HG02610 (cell line): ENCODE data around the gene SEMG2.

ENCODE experiments used
- ATAC-seq: cut with Tn5 transposase; IDR thresholded peaks from one replicate; pipeline ENCODE4 v1.9.1; 2021; ENCODE audit warnings: mild to moderate bottlenecking, moderate library complexity; ENCODE audit not compliant: unreplicated experiment

Gene SEMG2, protein sequence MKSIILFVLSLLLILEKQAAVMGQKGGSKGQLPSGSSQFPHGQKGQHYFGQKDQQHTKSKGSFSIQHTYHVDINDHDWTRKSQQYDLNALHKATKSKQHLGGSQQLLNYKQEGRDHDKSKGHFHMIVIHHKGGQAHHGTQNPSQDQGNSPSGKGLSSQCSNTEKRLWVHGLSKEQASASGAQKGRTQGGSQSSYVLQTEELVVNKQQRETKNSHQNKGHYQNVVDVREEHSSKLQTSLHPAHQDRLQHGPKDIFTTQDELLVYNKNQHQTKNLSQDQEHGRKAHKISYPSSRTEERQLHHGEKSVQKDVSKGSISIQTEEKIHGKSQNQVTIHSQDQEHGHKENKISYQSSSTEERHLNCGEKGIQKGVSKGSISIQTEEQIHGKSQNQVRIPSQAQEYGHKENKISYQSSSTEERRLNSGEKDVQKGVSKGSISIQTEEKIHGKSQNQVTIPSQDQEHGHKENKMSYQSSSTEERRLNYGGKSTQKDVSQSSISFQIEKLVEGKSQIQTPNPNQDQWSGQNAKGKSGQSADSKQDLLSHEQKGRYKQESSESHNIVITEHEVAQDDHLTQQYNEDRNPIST

GRCh38 chr20:45221076-45221475 lies at the start of gene SEMG2:
SEMG2 (plus strand) TSS chr20:45221373; CDS start chr20:45221390, 17 bp downstream.
- no peak for ATAC-seq

GRCh38 chr20:45173522-45173921 lies 47.7 kb upstream of the SEMG2 start:
- no peak for ATAC-seq

GRCh38 chr20:45174434-45175364 lies 46.5 kb upstream of the SEMG2 start, which contains the start of gene PI3:
PI3 (plus strand) TSS chr20:45174902; CDS start chr20:45174923, 21 bp downstream.
- ATAC-seq, result no peak

DNA sequence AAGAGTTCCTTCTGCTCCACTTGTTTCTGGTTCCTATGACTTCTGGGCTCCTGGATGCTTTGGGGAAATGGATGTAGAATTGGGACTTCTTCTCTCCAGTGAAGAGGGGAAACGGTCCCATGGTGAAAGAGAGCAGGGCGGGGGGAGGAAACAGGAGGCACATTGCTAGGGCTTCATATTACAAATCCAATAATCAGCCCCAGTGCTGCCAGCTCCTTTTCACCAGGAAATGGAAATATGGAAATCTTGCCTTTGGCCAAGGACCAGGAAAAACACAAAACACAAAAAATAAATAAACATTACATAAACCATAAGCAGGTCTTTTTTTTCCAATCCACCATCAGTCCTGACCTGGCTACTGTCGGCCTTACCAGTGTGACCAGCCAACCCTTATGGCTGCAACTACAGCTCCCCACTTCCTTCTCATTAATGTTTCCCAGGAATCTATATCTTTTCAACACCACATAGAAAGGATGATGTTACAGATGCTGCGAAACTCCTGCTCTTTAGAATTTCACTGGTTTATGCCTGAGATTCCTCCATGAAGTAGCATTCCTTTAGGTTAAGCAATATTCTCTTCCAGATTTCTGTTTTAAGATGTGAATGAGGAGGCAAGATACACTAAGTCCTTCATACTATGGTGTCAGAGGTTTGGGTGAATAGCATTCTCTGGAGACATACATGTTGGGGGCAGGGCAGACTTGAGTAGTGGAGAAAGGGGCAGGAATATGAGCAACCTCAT lies 44.5 kb upstream of the SEMG2 start:
- ATAC-seq, result no peak

GRCh38 chr20:45179166-45179565 lies 42.0 kb upstream of the SEMG2 start:
- no peak for ATAC-seq

DNA sequence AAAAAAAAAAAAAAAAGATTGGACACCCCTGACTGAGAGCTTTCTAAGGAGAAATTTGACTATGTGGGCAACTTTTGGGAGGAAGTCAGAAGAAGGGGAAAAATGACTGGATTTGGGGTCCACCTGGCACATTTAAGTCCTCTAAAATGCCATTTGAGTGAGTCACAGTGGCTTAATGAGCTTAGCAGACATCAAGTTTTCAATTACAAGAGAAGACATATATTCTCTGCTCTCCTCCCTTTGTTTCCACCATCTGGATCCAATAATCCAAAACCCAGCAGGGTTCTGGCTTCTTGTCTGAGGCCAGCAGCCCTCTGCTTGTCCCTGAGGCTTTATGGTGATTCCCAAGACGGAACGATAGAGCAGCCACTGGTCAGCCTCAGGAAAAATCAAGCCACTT lies 39.5 kb upstream of the SEMG2 start:
- no peak for ATAC-seq

GRCh38 chr20:45183084-45183483 lies 38.1 kb upstream of the SEMG2 start:
- no peak for ATAC-seq

DNA sequence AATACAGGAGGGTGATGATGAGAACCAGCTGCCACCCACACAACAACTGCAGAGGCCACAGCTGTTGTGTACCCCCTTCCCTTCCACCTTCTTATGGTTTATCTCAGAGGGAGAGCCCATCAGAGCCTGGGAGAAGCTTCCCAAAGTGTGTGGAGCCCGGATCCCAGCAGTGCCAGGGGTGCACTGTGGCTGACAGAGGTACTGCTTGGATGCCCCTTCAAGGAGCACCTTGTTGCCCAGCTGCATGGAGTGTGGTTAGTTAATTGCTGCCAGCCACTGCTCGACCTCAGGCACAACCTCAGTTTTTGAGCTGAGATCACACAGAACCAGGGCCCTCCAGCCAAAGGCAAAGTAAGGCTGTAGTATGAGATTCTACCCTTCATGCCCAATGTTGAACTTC lies 33.5 kb upstream of the SEMG2 start:
- ATAC-seq, result no peak

DNA sequence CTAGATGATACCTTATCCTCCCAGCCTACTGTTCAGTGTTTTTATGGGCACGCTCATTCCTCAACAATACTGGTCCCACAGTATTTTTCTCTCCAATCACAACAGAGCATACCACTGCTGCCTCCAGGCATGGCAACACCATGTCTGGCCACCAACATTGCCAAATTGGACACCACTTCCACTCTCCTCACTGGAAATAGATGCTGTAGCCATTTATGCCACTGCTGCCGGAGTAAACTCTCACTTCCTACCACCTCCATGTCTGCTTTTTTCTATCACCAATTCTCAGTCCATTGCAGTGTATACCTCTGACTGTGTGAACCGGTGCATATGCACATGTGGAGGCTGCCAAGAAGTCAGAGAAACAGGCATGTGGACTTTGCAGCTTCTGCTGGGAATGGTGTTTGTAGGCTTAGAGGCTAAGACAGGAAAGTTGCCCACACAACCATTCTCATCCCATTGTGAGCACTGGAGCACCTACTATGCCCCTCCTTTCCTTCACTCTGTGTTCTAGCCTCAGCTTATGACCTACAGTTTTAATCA lies 32.0 kb upstream of the SEMG2 start:
- ATAC-seq, result no peak

GRCh38 chr20:45189861-45190260 lies 31.3 kb upstream of the SEMG2 start:
- no peak for ATAC-seq

GRCh38 chr20:45191926-45192325 lies 29.2 kb upstream of the SEMG2 start:
- ATAC-seq, result no peak

- ATAC-seq, result no peak
These were observed 27.8 kb upstream of the SEMG2 start for GRCh38 chr20:45193331-45193730.

DNA sequence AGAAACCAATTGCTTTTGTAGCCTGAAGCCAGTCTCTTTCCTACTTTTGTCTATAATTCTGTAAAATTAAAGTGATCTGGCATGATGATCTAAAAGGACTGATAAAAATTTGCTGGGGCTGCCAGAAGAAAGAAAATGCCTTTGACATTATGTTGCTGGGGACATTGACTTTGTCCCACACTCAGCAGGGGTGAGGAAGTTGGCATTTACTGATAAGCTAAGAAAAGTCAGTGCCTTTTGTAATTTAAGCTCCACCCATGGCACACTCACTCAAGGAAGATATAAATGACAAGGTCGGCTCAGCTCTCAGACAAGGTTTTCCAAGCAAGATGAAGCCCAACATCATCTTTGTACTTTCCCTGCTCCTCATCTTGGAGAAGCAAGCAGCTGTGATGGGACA lies 14.4 kb upstream of the SEMG2 start, which contains the start of gene SEMG1:
SEMG1 (plus strand) TSS at position 309 of the 400 bp plus-strand sequence; CDS start at position 330, 21 bp downstream.
- ATAC-seq, result no peak

- ATAC-seq, result no peak
These were observed 11.2 kb upstream of the SEMG2 start for GRCh38 chr20:45209924-45210323.

GRCh38 chr20:45211569-45212474 lies 9.4 kb upstream of the SEMG2 start:
- no peak for ATAC-seq

DNA sequence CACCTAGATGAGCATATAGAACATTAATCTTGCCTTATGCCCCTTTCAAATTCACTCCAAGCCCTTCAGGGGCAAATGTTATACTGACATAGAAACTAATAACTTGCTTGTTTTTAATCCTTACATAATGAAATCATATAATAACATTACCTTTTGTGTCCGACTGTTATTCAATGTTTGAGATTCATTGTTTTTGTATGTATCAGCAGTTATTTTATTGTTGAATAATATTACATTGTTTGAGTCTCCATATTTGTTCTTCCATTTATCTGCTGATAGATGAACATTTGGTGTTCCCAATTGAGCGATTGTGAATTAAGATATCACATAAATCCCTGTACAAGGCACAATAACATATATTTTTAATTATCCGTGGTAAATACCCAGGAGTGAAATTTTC lies 8.3 kb upstream of the SEMG2 start:
- ATAC-seq, result no peak

- no peak for ATAC-seq
These were observed 3.0 kb upstream of the SEMG2 start for GRCh38 chr20:45218124-45218523.

DNA sequence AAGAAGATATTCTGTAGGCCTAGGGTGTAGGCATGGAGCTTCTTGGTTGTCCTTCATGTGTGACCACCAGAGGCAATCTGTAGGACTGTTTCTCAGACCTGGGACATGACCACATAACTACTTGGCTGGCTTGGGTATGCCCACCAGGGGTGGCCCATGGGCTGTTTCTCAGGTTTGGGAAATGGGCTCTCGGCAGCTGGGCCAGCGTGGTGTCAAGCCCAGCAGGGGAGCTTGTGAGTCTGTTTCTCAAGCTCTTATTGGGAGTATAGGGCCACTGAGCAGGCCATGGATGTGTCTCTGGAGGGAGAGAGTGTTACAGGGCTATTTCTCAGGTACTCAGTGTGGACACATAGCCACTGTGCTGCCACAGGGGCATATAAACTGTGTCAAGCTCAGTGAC lies 2.5 kb upstream of the SEMG2 start:
- ATAC-seq, result no peak

DNA sequence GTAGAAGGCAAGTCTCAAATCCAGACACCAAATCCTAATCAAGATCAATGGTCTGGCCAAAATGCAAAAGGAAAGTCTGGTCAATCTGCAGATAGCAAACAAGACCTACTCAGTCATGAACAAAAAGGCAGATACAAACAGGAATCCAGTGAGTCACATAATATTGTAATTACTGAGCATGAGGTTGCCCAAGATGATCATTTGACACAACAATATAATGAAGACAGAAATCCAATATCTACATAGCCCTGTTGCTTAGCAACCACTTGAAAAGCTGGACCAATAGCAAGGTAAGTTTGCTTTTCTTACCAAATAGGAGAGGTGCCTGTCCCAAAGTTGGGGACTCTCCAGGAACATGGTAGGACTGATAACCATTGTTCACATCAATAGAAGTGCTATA lies 2.0 kb downstream of the SEMG2 start:
- ATAC-seq, result no peak
